Transverse colon (tissue), 4 donors: ENCODE results near the gene RDX. TPM values are rescaled to one million over a fixed set of nuclear protein-coding genes. Genes with fewer than 3 reads are reported as not detected.

Experiments used
- DNase-seq: peaks from one replicate; pipeline ENCODE4 v3.0.0-alpha.2; 2019
- H3K27ac ChIP-seq, 4 donors: fragments of 200-600 bp; sonication (generic); 2 replicates each; pipeline ENCODE4 v1.5.1; 2016 to 2018; ENCODE audit warnings: inconsistent platforms in 4 of 4
- H3K27me3 ChIP-seq: fragments of 200-600 bp; sonication (generic); 2 replicates; pipeline ENCODE4 v1.5.1; 2017; ENCODE audit warnings: inconsistent platforms
- H3K36me3 ChIP-seq, 4 donors: fragments of 200-600 bp; sonication (generic); 2 replicates each; pipeline ENCODE4 v1.5.1; 2017 to 2019; ENCODE audit warnings: inconsistent platforms in 4 of 4
- H3K4me1 ChIP-seq, 4 donors: fragments of 200-600 bp; sonication (generic); 2 replicates each; pipeline ENCODE4 v1.5.1; 2017 to 2020; ENCODE audit warnings: inconsistent platforms in 4 of 4
- H3K4me3 ChIP-seq, 4 donors: fragments of 200-600 bp; sonication (generic); 1 replicate in 1 of 4; 2 replicates in 3 of 4; pipeline versions ENCODE4 v1.5.1 to v1.6.1; 2017 to 2019; ENCODE audit warnings: inconsistent platforms in 4 of 4
- H3K9me3 ChIP-seq, 2 donors: fragments of 200-600 bp; sonication (generic); 2 replicates each; pipeline ENCODE4 v1.5.1; 2017 to 2019; ENCODE audit warnings: inconsistent platforms in 2 of 2
- CTCF ChIP-seq, 5 experiments: fragments of 200-600 bp in 3 of 5; fragments of 450-650 bp in 2 of 5; sonication (generic) in 3 of 5; IDR thresholded peaks; 1 replicate in 2 of 5; 2 replicates in 3 of 5; pipeline ENCODE4 v1.5.1; 2016 to 2017; ENCODE audit warnings: antibody characterized with exemption in 5 of 5, inconsistent platforms in 3 of 5, mild to moderate bottlenecking in 2 of 5, moderate library complexity in 1 of 5
- EP300 ChIP-seq: sonication (generic); formaldehyde crosslinking; IDR thresholded peaks from one replicate; pipeline ENCODE4 v1.6.1; 2017; ENCODE audit warnings: antibody characterized with exemption, low read depth
- POLR2A ChIP-seq: fragments of 450-650 bp; IDR thresholded peaks from one replicate; pipeline ENCODE4 v1.6.1; 2016; ENCODE audit warnings: antibody characterized with exemption, mild to moderate bottlenecking, moderate library complexity
- POLR2AphosphoS5 ChIP-seq, 3 donors: sonication (generic); formaldehyde crosslinking; IDR thresholded peaks; one replicate each; pipeline ENCODE4 v1.6.1; 2016; ENCODE audit warnings: antibody characterized with exemption in 3 of 3
- WGBS, 2 donors: methylation state at CpG; one replicate each; pipeline ENCODE4 v1.1.5; 2018; ENCODE audit warnings: low coverage in 1 of 2; 5-methylcytosine and 5-hydroxymethylcytosine counted together
- in situ Hi-C, 4 donors: fragments of 200-750 bp; cut with MboI; loops; one replicate each; pipeline versions ENCODE4 v1.15.0 to v1.15.1; 2017; ENCODE audit warnings: low sequenced_read_pairs in 3 of 4, low pct_ligation_motif_present in 1 of 4, low pct_unique_long_range_greater_than_20kb in 1 of 4
- intact Hi-C: fragments of 100-400 bp; cut with DNase I; formaldehyde crosslinking; loops from one replicate; pipeline ENCODE4 v1.15.1; 2023; ENCODE audit warnings: low total_unique reads
- total RNA-seq, 4 donors: library from RNA; depleted of rRNA; stranded (reverse); fragments of >200 nt; gene quantifications; one replicate each; pipeline ENCODE4 v1.1.0, GENCODE V29; 2016

Gene RDX
- total RNA-seq, 4 donors from 2014 or later, result 16.8 to 34.8 (median 21.9) TPM

- no peak for DNase-seq
- Histone ChIP-seq H3K4me3 (no peak overlapping the region), H3K4me1 (peaks cover 0 to 4% (median 3%) of the 10 kb centered on the region in 4 donors), H3K36me3 (no peaks in the 10 kb centered on the region), H3K27ac (no peak overlapping the region), H3K27me3 (no peaks in the 10 kb centered on the region), H3K9me3 (no peaks in the 10 kb centered on the region)
- intact Hi-C loops (no loop called here), in situ Hi-C loops (loop anchor here in 3 of 4 donors (25.0 kb wide), 3 partner anchors 254 to 1246 kb away; partner anchors contain the start of gene POU2AF2 (in 1 of the 3))
- TF ChIP-seq CTCF (IDR thresholded peaks at IDR 0.05) (no peak), EP300 (no peak)
- 80 to 83% methylated on average over 1 of the region's 1 CpG for WGBS, 2 donors
Observed at GRCh38 chr11:110190885-110191284, 105.5 kb downstream of the RDX start.

GRCh38 chr11:110187731-110188130, 108.7 kb downstream of the RDX start:
- intact Hi-C loops, result no loop called here
- in situ Hi-C loops, result loop anchor here in 3 of 4 donors (25.0 kb wide), 3 partner anchors 250 to 1250 kb away; partner anchors contain the start of gene POU2AF2 (in 1 of the 3)
- no peak overlapping the region for H3K4me3 ChIP-seq
- DNase-seq, result no peak
- TF ChIP-seq POLR2AphosphoS5 (IDR thresholded peaks at IDR 0.05), result no peak
- H3K27me3 ChIP-seq, result no peaks in the 10 kb centered on the region
- no peaks in the 10 kb centered on the region for H3K9me3 ChIP-seq
- no peaks in the 10 kb centered on the region for H3K4me1 ChIP-seq
- no peaks in the 10 kb centered on the region for H3K36me3 ChIP-seq
- 91 to 100% methylated on average over 3 to 6 of the region's 6 CpGs for WGBS, 2 donors
- no peak overlapping the region for H3K27ac ChIP-seq

GRCh38 chr11:110186867-110187266, 109.5 kb downstream of the RDX start:
- Histone ChIP-seq H3K36me3 (no peaks in the 10 kb centered on the region), H3K27ac (no peak overlapping the region), H3K27me3 (no peaks in the 10 kb centered on the region), H3K9me3 (no peaks in the 10 kb centered on the region), H3K4me1 (no peaks in the 10 kb centered on the region), H3K4me3 (no peak overlapping the region)
- TF ChIP-seq POLR2AphosphoS5 (IDR thresholded peaks at IDR 0.05), result no peak
- no peak for TF ChIP-seq POLR2A
- TF ChIP-seq CTCF (IDR thresholded peaks at IDR 0.05), result no peak
- no peak for TF ChIP-seq EP300
- no peak for DNase-seq
- intact Hi-C loops, result no loop called here
- in situ Hi-C loops, result loop anchor here in 3 of 4 donors (25.0 kb wide), 3 partner anchors 250 to 1250 kb away; partner anchors contain the start of gene POU2AF2 (in 1 of the 3)
- WGBS, 2 donors, result 87% methylated on average over 4 of the region's 4 CpGs; no CpG with 5 or more reads in 1 of the 2 donors

GRCh38 chr11:110186456-110186855, 110.0 kb downstream of the RDX start:
- no peak overlapping the region for H3K4me3 ChIP-seq
- TF ChIP-seq POLR2A (no peak), POLR2AphosphoS5 (IDR thresholded peaks at IDR 0.05) (no peak), EP300 (no peak), CTCF (IDR thresholded peaks at IDR 0.05) (no peak)
- in situ Hi-C loops, result loop anchor here in 3 of 4 donors (25.0 kb wide), 3 partner anchors 249 to 1251 kb away; partner anchors contain the start of gene POU2AF2 (in 1 of the 3)
- intact Hi-C loops, result no loop called here
- H3K4me1 ChIP-seq, result no peaks in the 10 kb centered on the region
- WGBS, 2 donors, result 80 to 96% methylated on average over 1 to 5 of the region's 5 CpGs
- H3K36me3 ChIP-seq, result no peaks in the 10 kb centered on the region
- H3K27ac ChIP-seq, result no peak overlapping the region
- no peaks in the 10 kb centered on the region for H3K27me3 ChIP-seq
- no peak for DNase-seq
- no peaks in the 10 kb centered on the region for H3K9me3 ChIP-seq

GRCh38 chr11:110185599-110185998, 110.8 kb downstream of the RDX start:
- Histone ChIP-seq H3K4me1 (no peaks in the 10 kb centered on the region), H3K27me3 (no peaks in the 10 kb centered on the region), H3K4me3 (no peak overlapping the region), H3K27ac (no peak overlapping the region), H3K36me3 (no peaks in the 10 kb centered on the region), H3K9me3 (no peaks in the 10 kb centered on the region)
- intact Hi-C loops (no loop called here), in situ Hi-C loops (loop anchor here in 3 of 4 donors (25.0 kb wide), 3 partner anchors 248 to 1252 kb away; partner anchors contain the start of gene POU2AF2 (in 1 of the 3))
- no peak for DNase-seq
- TF ChIP-seq POLR2AphosphoS5 (IDR thresholded peaks at IDR 0.05), result no peak
- no peak for TF ChIP-seq CTCF (IDR thresholded peaks at IDR 0.05)
- TF ChIP-seq POLR2A, result no peak
- no peak for TF ChIP-seq EP300
- WGBS, 2 donors, result 84 to 86% methylated on average over 1 to 7 of the region's 7 CpGs
